Measurements from ENCODE around the gene DOCK2. TPM values are rescaled to one million over a fixed set of nuclear protein-coding genes. Genes with fewer than 3 reads are reported as not detected.

The DOCK2 gene
- total and polyA plus RNA-seq, 2 donors (not counting 1 experiment from before 2014, with no cell fraction given): 1.1 to 8.9 TPM

DNA sequence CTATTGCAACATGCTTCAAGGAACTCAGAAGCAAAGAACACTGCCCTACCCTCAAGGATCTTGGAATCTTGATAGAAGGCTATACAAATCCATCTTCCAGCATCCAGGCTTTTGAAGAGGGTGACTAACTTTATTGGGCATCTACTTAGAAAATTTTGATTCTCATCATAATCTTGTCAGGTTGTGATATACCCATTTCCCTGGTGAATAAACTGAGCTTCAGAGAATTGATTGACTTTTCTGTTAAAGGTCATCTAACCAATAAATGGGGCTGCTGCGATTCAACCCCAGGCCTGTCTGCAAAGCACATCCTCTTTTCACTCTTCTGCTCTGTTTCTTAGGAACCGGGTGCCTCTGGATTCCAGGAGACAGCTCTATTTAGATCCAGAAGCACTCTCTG is 363.1 kb downstream of the DOCK2 start:
- no peak overlapping the region for H3K4me2 ChIP-seq (ENCODE audit: extremely low read depth, insufficient read depth, low read length)
- TF ChIP-seq EZH2 (IDR thresholded peaks at IDR 0.05; ENCODE audit: low read length, missing control alignments): no peak
- DNase-seq (ENCODE audit: low read depth in 2 of 2): no peak
- H3K9me3 ChIP-seq (ENCODE audit: control insufficient read depth, insufficient read depth, low read depth, low read length): no peaks in the 10 kb centered on the region
- H3K9ac ChIP-seq (ENCODE audit: insufficient read depth, low read length): no peak overlapping the region
- H3K4me3 ChIP-seq (replicated peaks in 1 of 4; ENCODE audit: control extremely low read depth in 1 of 4, insufficient read depth in 1 of 4, low read depth in 3 of 4, low read length in 4 of 4): no peak overlapping the region
- no peaks in the 10 kb centered on the region for H4K20me1 ChIP-seq (ENCODE audit: control insufficient read depth, extremely low read depth, insufficient read depth, low read length)
- H3K4me1 ChIP-seq (ENCODE audit: control insufficient read depth, extremely low read depth, insufficient read depth, low read length): no peaks in the 10 kb centered on the region
- H3K27ac ChIP-seq (ENCODE audit: insufficient read depth, low read length): no peak overlapping the region
- H3K27me3 ChIP-seq (ENCODE audit: control insufficient read depth, insufficient read depth, low read length): no peaks in the 10 kb centered on the region
- H3K79me2 ChIP-seq (ENCODE audit: control insufficient read depth, insufficient read depth, low read length): no peaks in the 10 kb centered on the region
- H2AFZ ChIP-seq (ENCODE audit: low read length): no peak overlapping the region
- no peaks in the 10 kb centered on the region for H3K36me3 ChIP-seq (ENCODE audit: control insufficient read depth, insufficient read depth, low read length)

DNA sequence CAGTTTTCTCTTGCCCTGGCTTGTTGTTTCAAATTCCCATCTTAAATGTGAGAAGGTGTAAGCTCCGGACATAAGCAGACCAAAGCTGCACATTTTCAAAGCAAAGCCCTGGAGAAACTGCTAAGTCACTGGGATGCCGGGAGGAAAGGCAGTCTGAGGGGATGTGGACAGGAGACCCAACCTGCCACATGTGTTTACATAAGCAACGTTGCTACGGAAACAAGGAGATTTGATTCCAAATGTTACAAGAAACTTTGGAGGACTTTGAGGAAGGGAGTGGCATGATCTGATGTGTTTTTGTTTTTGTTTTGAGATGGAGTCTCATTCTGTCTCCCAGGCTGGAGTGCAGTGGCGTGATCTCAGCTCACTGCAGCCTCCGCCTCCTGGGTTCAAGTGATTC is 368.9 kb downstream of the DOCK2 start:
- Histone ChIP-seq H2AFZ (ENCODE audit: low read length) (no peak overlapping the region), H4K20me1 (ENCODE audit: control insufficient read depth, extremely low read depth, insufficient read depth, low read length) (no peaks in the 10 kb centered on the region), H3K4me2 (ENCODE audit: extremely low read depth, insufficient read depth, low read length) (no peak overlapping the region), H3K79me2 (ENCODE audit: control insufficient read depth, insufficient read depth, low read length) (no peaks in the 10 kb centered on the region), H3K4me1 (ENCODE audit: control insufficient read depth, extremely low read depth, insufficient read depth, low read length) (no peaks in the 10 kb centered on the region), H3K36me3 (ENCODE audit: control insufficient read depth, insufficient read depth, low read length) (no peaks in the 10 kb centered on the region), H3K9ac (ENCODE audit: insufficient read depth, low read length) (no peak overlapping the region), H3K27ac (ENCODE audit: insufficient read depth, low read length) (no peak overlapping the region), H3K9me3 (ENCODE audit: control insufficient read depth, insufficient read depth, low read depth, low read length) (no peaks in the 10 kb centered on the region), H3K4me3 (replicated peaks in 1 of 4; ENCODE audit: control extremely low read depth in 1 of 4, insufficient read depth in 1 of 4, low read depth in 3 of 4, low read length in 4 of 4) (no peak overlapping the region), H3K27me3 (ENCODE audit: control insufficient read depth, insufficient read depth, low read length) (no peaks in the 10 kb centered on the region)
- peak in 1 of 2 donors; percentile 5 for DNase-seq (ENCODE audit: low read depth in 2 of 2)
- no peak for TF ChIP-seq EZH2 (IDR thresholded peaks at IDR 0.05; ENCODE audit: low read length, missing control alignments)
- TF ChIP-seq, protein P1, sequence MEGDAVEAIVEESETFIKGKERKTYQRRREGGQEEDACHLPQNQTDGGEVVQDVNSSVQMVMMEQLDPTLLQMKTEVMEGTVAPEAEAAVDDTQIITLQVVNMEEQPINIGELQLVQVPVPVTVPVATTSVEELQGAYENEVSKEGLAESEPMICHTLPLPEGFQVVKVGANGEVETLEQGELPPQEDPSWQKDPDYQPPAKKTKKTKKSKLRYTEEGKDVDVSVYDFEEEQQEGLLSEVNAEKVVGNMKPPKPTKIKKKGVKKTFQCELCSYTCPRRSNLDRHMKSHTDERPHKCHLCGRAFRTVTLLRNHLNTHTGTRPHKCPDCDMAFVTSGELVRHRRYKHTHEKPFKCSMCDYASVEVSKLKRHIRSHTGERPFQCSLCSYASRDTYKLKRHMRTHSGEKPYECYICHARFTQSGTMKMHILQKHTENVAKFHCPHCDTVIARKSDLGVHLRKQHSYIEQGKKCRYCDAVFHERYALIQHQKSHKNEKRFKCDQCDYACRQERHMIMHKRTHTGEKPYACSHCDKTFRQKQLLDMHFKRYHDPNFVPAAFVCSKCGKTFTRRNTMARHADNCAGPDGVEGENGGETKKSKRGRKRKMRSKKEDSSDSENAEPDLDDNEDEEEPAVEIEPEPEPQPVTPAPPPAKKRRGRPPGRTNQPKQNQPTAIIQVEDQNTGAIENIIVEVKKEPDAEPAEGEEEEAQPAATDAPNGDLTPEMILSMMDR (conservative IDR thresholded peaks at IDR 0.05 in 1 of 2, IDR thresholded peaks at IDR 0.05 in 1 of 2; ENCODE audit: low read depth in 1 of 2, low read length in 2 of 2): no peak

DNA sequence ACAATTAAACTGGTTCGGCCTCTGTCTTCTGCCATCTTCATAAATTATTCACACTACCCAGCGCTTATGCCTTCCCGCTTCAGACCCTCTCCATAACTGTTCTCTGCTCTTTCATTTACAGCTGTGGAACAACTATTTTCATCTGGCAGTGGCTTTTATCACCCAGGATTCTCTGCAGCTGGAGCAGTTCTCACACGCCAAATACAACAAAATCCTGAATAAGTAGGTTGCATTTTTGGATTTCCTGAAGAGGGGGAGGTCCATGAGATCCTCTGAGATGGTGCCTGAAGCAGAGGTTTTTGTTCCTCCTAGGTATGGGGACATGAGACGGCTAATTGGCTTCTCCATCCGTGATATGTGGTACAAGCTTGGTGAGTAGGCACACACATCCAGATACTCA is 371.3 kb downstream of the DOCK2 start:
- no peaks in the 10 kb centered on the region for H3K9me3 ChIP-seq (ENCODE audit: control insufficient read depth, insufficient read depth, low read depth, low read length)
- H3K9ac ChIP-seq (ENCODE audit: insufficient read depth, low read length): no peak overlapping the region
- H2AFZ ChIP-seq (ENCODE audit: low read length): no peak overlapping the region
- H3K27ac ChIP-seq (ENCODE audit: insufficient read depth, low read length): no peak overlapping the region
- TF ChIP-seq, protein P1 (conservative IDR thresholded peaks at IDR 0.05 in 1 of 2, IDR thresholded peaks at IDR 0.05 in 1 of 2; ENCODE audit: low read depth in 1 of 2, low read length in 2 of 2): no peak
- TF ChIP-seq EZH2 (IDR thresholded peaks at IDR 0.05; ENCODE audit: low read length, missing control alignments): no peak
- no peaks in the 10 kb centered on the region for H3K79me2 ChIP-seq (ENCODE audit: control insufficient read depth, insufficient read depth, low read length)
- H3K27me3 ChIP-seq (ENCODE audit: control insufficient read depth, insufficient read depth, low read length): peaks cover 4% of the 10 kb centered on the region
- DNase-seq (ENCODE audit: low read depth in 2 of 2): no peak
- H3K36me3 ChIP-seq (ENCODE audit: control insufficient read depth, insufficient read depth, low read length): no peaks in the 10 kb centered on the region
- no peaks in the 10 kb centered on the region for H4K20me1 ChIP-seq (ENCODE audit: control insufficient read depth, extremely low read depth, insufficient read depth, low read length)
- H3K4me1 ChIP-seq (ENCODE audit: control insufficient read depth, extremely low read depth, insufficient read depth, low read length): no peaks in the 10 kb centered on the region
- H3K4me3 ChIP-seq (replicated peaks in 1 of 4; ENCODE audit: control extremely low read depth in 1 of 4, insufficient read depth in 1 of 4, low read depth in 3 of 4, low read length in 4 of 4): no peak overlapping the region
- no peak overlapping the region for H3K4me2 ChIP-seq (ENCODE audit: extremely low read depth, insufficient read depth, low read length)

Measured in fibroblast of lung (primary cell).